WTC11 (cell line): ENCODE data around the gene SLAMF6. TPM values are rescaled to one million over a fixed set of nuclear protein-coding genes. Genes with fewer than 3 reads are reported as not detected.
A peak's percentile ranks its signal among the peaks of the same experiment; 100 is the strongest.
"Not testable (repeated sequence)": the region's sequence is repeated elsewhere in the genome, so short reads cannot be mapped to it uniquely, and the experiment has no call there.

ENCODE experiments used
- ATAC-seq: fragments of 200-7000 bp; cut with Tn5 transposase; 2 replicates; pipeline ENCODE4 v1.10.0; 2021; ENCODE audit warnings: mild to moderate bottlenecking, moderate library complexity
- CTCF ChIA-PET: fragments of 300-600 bp; sonication (Branson Sonifier 250); formaldehyde crosslinking; loops from one replicate; lab custom pipeline; 2021; ENCODE audit warnings: antibody characterized with exemption; lab: Charles Lee
- POLR2A ChIA-PET: fragments of 350-600 bp; sonication (Branson Sonifier 250); formaldehyde crosslinking; loops from one replicate; lab custom pipeline; 2021; ENCODE audit warnings: antibody characterized with exemption; lab: Charles Lee
- DNase-seq: peaks from one replicate; pipeline ENCODE4 v3.0.0; 2021; ENCODE audit warnings: low spot score
- H3K27ac Mint-ChIP-seq: 2 replicates; pipeline ENCODE4 v1.8.0; 2021; ENCODE audit warnings: mixed read lengths
- H3K27me3 Mint-ChIP-seq: 2 replicates; pipeline ENCODE4 v1.8.0; 2021; ENCODE audit warnings: low read depth, mild to moderate bottlenecking, moderate library complexity, mixed read lengths
- H3K36me3 Mint-ChIP-seq: 2 replicates; pipeline ENCODE4 v1.8.0; 2021; ENCODE audit warnings: mixed read lengths
- H3K4me1 Mint-ChIP-seq: 2 replicates; pipeline ENCODE4 v1.8.0; 2022; ENCODE audit warnings: mixed read lengths
- H3K4me3 Mint-ChIP-seq: 2 replicates; pipeline ENCODE4 v1.8.0; 2021; ENCODE audit warnings: mild to moderate bottlenecking, moderate library complexity, mixed read lengths
- H3K9me3 Mint-ChIP-seq: 2 replicates; pipeline ENCODE4 v1.8.0; 2021; ENCODE audit warnings: mixed read lengths
- CREM ChIP-seq: sonication (generic); formaldehyde crosslinking; IDR thresholded peaks from 2 replicates; pipeline ENCODE4 v1.8.1; 2022; ENCODE audit warnings: mild to moderate bottlenecking, missing genetic modification reagents, moderate library complexity
- HMGA2 ChIP-seq: fragments of 250-450 bp; sonication (Bioruptor Pico); IDR thresholded peaks from 2 replicates; pipeline ENCODE4 v1.4.0; 2021; ENCODE audit warnings: mild to moderate bottlenecking, moderate library complexity
- JAZF1 ChIP-seq: fragments of 250-450 bp; sonication (Bioruptor Pico); IDR thresholded peaks from 2 replicates; pipeline ENCODE4 v1.9.0; 2021; ENCODE audit warnings: moderate library complexity, mild to moderate bottlenecking, inconsistent platforms
- NFYB ChIP-seq: sonication (generic); formaldehyde crosslinking; conservative IDR thresholded peaks from 2 replicates; pipeline ENCODE4 v1.8.0; 2022; ENCODE audit warnings: low read depth, missing genetic modification reagents
- PRRX2 ChIP-seq: fragments of 250-450 bp; sonication (Bioruptor Pico); IDR thresholded peaks from 2 replicates; pipeline ENCODE4 v1.8.0; 2021; ENCODE audit warnings: mild to moderate bottlenecking
- RELA ChIP-seq: sonication (generic); formaldehyde crosslinking; IDR thresholded peaks from 2 replicates; pipeline ENCODE4 v1.8.1; 2022; ENCODE audit warnings: missing genetic modification reagents, mild to moderate bottlenecking, borderline replicate concordance
- SMAD3 ChIP-seq: sonication (generic); formaldehyde crosslinking; IDR thresholded peaks from 2 replicates; pipeline ENCODE4 v1.8.0; 2022; ENCODE audit warnings: missing genetic modification reagents, mild to moderate bottlenecking, borderline replicate concordance
- SOX15 ChIP-seq: fragments of 250-450 bp; sonication (Bioruptor Pico); IDR thresholded peaks from 2 replicates; pipeline ENCODE4 v1.9.0; 2021; ENCODE audit warnings: mild to moderate bottlenecking
- ZNF317 ChIP-seq: sonication (generic); formaldehyde crosslinking; IDR thresholded peaks from 2 replicates; pipeline ENCODE4 v1.8.1; 2023; ENCODE audit warnings: low read depth, mild to moderate bottlenecking, moderate library complexity, missing genetic modification reagents, borderline replicate concordance
- ZNF416 ChIP-seq: fragments of 250-450 bp; sonication (Bioruptor Pico); IDR thresholded peaks from 2 replicates; pipeline ENCODE4 v1.9.0; 2021; ENCODE audit warnings: mild to moderate bottlenecking, inconsistent platforms
- total RNA-seq: library from RNA; stranded (reverse); gene quantifications from 3 replicates; pipeline ENCODE4 v1.2.3, GENCODE V29; 2021
- TF ChIP-seq, protein P1 (sequence below): fragments of 200-600 bp; IDR thresholded peaks from 2 replicates; pipeline ENCODE4 v1.8.0; 2022; ENCODE audit warnings: antibody characterized with exemption
- TF ChIP-seq, protein P2 (sequence below): fragments of 250-450 bp; sonication (Bioruptor Pico); IDR thresholded peaks from 2 replicates; pipeline ENCODE4 v1.9.0; 2021; ENCODE audit warnings: mild to moderate bottlenecking
- TF ChIP-seq, protein P3 (sequence below): fragments of 250-450 bp; sonication (Bioruptor Pico); IDR thresholded peaks from 2 replicates; pipeline ENCODE4 v1.9.0; 2021; ENCODE audit warnings: mild to moderate bottlenecking
- TF ChIP-seq, protein P4 (sequence below): sonication (generic); formaldehyde crosslinking; IDR thresholded peaks from 2 replicates; pipeline ENCODE4 v1.8.1; 2023; ENCODE audit warnings: mild to moderate bottlenecking, missing genetic modification reagents

The SLAMF6 gene
- total RNA-seq, 1 experiment from 2014 or later, result not detected

DNA sequence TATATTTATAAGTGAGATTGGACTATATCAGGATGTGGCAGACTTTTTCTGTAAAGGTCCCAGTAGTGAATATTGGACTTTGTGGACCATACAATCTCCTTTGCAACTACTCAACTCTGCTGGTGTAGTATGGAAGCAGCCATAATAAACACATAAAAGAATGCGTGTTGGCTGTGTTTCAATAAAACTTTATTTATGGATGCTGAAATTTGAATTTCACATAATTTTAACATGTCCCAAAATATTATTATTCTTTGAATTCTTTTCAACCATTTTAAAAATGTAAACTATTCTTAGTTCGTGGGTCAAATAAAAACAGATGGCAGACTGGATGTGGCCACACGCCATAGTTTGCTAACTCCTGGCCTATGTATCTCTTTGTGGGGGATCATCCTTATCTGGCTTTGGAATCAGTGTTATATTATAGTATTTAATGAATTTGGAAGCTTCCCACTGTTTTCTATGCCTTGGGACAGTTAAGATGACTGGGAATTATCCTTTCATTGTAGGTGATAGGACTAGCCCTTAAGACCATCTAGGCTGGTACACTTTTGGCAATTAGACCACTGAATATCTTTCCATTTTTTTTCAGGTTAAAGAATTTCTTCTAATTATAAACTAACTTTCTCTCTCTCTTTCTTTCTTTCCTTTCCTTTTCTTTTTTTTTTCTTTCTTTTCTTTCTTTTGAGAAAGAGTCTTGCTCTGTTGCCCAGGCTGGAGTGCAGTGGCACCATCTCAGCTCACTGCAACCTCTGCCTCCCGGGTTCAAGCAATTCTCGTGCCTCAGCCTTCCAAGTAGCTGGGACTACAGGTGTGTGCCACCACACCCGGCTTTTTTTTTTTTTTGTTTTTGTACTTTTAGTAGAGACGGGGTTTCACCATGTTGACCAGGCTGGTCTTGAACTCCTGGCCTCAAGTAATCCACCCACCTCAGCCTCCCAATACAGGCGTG, 14.9 kb upstream of the SLAMF6 start:
- CTCF ChIA-PET, result no interaction called here
- DNase-seq (no peak), ATAC-seq (no peak)
- Mint-ChIP-seq H3K4me1 (no peaks in the 10 kb centered on the region), H3K4me3 (no peak overlapping the region), H3K27ac (no peak overlapping the region)
- TF ChIP-seq, protein P1, sequence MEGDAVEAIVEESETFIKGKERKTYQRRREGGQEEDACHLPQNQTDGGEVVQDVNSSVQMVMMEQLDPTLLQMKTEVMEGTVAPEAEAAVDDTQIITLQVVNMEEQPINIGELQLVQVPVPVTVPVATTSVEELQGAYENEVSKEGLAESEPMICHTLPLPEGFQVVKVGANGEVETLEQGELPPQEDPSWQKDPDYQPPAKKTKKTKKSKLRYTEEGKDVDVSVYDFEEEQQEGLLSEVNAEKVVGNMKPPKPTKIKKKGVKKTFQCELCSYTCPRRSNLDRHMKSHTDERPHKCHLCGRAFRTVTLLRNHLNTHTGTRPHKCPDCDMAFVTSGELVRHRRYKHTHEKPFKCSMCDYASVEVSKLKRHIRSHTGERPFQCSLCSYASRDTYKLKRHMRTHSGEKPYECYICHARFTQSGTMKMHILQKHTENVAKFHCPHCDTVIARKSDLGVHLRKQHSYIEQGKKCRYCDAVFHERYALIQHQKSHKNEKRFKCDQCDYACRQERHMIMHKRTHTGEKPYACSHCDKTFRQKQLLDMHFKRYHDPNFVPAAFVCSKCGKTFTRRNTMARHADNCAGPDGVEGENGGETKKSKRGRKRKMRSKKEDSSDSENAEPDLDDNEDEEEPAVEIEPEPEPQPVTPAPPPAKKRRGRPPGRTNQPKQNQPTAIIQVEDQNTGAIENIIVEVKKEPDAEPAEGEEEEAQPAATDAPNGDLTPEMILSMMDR, result no peak
- TF ChIP-seq HMGA2 (CRISPR knock-in tag) (no peak), RELA (CRISPR knock-in tag) (no peak), ZNF317 (CRISPR knock-in tag) (no peak), PRRX2 (CRISPR knock-in tag) (no peak), SMAD3 (CRISPR knock-in tag) (no peak), ZNF416 (CRISPR knock-in tag) (no peak), SOX15 (no peak), CREM (CRISPR knock-in tag) (no peak)
- TF ChIP-seq, protein P2, sequence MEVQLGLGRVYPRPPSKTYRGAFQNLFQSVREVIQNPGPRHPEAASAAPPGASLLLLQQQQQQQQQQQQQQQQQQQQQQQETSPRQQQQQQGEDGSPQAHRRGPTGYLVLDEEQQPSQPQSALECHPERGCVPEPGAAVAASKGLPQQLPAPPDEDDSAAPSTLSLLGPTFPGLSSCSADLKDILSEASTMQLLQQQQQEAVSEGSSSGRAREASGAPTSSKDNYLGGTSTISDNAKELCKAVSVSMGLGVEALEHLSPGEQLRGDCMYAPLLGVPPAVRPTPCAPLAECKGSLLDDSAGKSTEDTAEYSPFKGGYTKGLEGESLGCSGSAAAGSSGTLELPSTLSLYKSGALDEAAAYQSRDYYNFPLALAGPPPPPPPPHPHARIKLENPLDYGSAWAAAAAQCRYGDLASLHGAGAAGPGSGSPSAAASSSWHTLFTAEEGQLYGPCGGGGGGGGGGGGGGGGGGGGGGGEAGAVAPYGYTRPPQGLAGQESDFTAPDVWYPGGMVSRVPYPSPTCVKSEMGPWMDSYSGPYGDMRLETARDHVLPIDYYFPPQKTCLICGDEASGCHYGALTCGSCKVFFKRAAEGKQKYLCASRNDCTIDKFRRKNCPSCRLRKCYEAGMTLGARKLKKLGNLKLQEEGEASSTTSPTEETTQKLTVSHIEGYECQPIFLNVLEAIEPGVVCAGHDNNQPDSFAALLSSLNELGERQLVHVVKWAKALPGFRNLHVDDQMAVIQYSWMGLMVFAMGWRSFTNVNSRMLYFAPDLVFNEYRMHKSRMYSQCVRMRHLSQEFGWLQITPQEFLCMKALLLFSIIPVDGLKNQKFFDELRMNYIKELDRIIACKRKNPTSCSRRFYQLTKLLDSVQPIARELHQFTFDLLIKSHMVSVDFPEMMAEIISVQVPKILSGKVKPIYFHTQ (CRISPR knock-in tag), result no peak
- TF ChIP-seq, all 79 proteins: peak for 0
- Mint-ChIP-seq H3K9me3 (peaks cover 30% of the 10 kb centered on the region), H3K27me3 (no peaks in the 10 kb centered on the region), H3K36me3 (peaks cover 19% of the 10 kb centered on the region)
- POLR2A ChIA-PET, result no interaction called here

DNA sequence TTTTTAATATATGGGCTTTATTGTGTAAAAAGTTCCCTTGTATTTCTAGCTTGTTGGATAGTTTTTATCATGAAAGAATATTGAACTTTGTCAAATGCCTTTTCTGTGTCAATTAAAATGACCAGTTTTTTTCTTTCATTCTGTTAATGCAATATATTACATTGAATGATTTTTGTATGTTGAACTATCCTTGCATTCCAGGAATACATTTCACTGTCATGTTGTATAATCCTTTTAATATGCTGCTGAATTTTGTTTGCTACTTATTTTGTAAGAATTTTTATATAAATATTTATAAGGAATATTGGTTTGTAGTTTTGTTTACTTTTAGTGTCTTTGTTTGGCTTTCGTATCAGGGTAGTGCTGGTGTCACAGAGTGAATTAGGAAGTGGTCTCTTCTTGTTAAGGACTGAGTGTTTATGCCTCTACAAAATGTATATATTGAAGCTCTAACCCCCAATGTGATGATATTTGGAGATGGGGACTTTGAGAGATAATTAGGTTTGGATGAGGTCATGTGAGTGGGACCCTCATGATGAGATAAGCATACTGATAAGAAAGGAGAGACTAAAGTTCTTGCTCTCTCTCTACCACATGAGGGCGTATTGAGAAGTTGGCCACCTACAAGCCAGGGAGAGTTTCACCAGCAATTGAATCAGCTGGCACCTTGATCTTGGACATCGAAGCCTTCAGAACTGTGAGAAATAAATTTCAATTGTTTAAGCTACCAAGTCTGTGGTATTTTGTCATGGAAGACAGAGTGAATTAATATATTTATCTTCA, 12.0 kb upstream of the SLAMF6 start:
- Mint-ChIP-seq H3K9me3 (peaks cover 53% of the 10 kb centered on the region), H3K27ac (no peak overlapping the region), H3K4me1 (no peaks in the 10 kb centered on the region), H3K27me3 (no peaks in the 10 kb centered on the region), H3K36me3 (peaks cover 32% of the 10 kb centered on the region), H3K4me3 (no peak overlapping the region)
- POLR2A ChIA-PET, result no interaction called here
- CTCF ChIA-PET, result interaction anchor here (0.6 to 2.2 kb wide), 8 partner anchors 9 to 451 kb away, joined by 3 to 6 read pairs (median 4); no protein-coding TSS in a partner anchor
- no peak for DNase-seq
- ATAC-seq, result peak; percentile 66
- no peak for TF ChIP-seq NFYB (CRISPR knock-in tag)
- TF ChIP-seq JAZF1, result no peak
- TF ChIP-seq, protein P1, result 0 out of 2 replicates have a peak, but pooled peaks have one; percentile 15
- TF ChIP-seq, protein P3, sequence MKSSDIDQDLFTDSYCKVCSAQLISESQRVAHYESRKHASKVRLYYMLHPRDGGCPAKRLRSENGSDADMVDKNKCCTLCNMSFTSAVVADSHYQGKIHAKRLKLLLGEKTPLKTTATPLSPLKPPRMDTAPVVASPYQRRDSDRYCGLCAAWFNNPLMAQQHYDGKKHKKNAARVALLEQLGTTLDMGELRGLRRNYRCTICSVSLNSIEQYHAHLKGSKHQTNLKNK (CRISPR knock-in tag), result no peak
- TF ChIP-seq, protein P4, sequence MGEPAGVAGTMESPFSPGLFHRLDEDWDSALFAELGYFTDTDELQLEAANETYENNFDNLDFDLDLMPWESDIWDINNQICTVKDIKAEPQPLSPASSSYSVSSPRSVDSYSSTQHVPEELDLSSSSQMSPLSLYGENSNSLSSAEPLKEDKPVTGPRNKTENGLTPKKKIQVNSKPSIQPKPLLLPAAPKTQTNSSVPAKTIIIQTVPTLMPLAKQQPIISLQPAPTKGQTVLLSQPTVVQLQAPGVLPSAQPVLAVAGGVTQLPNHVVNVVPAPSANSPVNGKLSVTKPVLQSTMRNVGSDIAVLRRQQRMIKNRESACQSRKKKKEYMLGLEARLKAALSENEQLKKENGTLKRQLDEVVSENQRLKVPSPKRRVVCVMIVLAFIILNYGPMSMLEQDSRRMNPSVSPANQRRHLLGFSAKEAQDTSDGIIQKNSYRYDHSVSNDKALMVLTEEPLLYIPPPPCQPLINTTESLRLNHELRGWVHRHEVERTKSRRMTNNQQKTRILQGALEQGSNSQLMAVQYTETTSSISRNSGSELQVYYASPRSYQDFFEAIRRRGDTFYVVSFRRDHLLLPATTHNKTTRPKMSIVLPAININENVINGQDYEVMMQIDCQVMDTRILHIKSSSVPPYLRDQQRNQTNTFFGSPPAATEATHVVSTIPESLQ (CRISPR knock-in tag), result no peak

DNA sequence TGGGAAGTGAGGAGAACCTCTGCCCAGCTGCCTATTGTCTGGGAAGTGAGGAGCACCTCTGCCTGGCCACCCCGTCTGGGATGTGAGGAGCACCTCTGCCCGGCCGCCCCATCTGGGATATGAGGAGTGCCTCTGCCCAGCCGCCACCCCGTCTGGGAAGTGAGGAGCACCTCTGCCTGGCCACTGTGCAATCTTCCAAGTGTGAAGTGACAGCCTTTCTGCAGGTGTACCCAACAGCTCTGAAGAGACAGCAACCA, 9.4 kb upstream of the SLAMF6 start:
- Mint-ChIP-seq H3K9me3 (peaks cover 62% of the 10 kb centered on the region), H3K36me3 (peaks cover 36% of the 10 kb centered on the region)
- POLR2A ChIA-PET, ATAC-seq, DNase-seq, CTCF ChIA-PET, H3K27ac Mint-ChIP-seq, H3K27me3 Mint-ChIP-seq, H3K4me3 Mint-ChIP-seq, H3K4me1 Mint-ChIP-seq: not testable (repeated sequence)

DNA sequence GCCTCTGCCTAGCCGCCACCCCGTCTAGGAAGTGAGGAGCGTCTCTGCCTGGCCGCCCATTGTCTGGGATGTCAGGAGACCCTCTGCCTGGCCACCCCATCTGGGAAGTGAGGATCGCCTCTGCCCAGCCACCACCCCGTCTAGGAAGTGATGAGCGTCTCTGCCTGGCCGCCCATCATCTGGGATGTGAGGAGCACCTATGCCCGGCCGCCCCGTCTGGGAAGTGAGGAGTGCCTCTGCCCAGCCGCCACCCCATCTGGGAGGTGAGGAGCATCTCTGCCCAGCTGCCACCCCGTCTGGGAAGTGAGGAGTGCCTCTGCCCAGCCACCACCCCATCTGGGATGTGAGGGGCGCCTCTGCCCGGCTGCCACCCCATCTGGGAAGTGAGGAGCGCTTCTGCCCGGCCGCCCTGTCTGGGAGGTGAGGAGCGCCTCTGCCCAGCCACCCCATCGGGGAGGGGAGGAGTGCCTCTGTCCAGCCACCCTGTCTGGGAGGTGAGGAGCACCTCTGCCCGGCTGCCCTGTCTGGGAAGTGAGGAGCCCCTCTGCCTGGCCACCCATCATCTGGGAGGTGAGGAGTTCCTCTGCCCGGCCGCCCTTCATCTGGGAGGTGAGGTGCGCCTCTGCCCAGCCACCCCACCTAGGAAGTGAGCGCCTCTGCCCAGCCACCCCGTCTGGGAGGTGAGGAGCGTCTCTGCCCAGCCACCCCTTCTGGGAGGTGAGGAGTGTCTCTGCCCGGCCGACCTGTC, 8.9 kb upstream of the SLAMF6 start:
- Mint-ChIP-seq H3K36me3 (peaks cover 36% of the 10 kb centered on the region), H3K9me3 (peaks cover 65% of the 10 kb centered on the region)
- DNase-seq, POLR2A ChIA-PET, ATAC-seq, H3K27me3 Mint-ChIP-seq, CTCF ChIA-PET, H3K4me3 Mint-ChIP-seq, H3K27ac Mint-ChIP-seq, H3K4me1 Mint-ChIP-seq: not testable (repeated sequence)
